ENCODE results near the gene CPT1B. TPM values are rescaled to one million over a fixed set of nuclear protein-coding genes. Genes with fewer than 3 reads are reported as not detected.
A peak's percentile ranks its signal among the peaks of the same experiment; 100 is the strongest.

CPT1B gene
- total RNA-seq, 1 donor from 2014 or later = 27.1 TPM

- Histone ChIP-seq H3K9ac (ENCODE audit: low read depth in 1 of 3, low read length in 3 of 3) (no peak overlapping the region), H3K27me3 (ENCODE audit: control insufficient read depth in 3 of 3, insufficient read depth in 3 of 3, low read length in 3 of 3) (no peaks in the 10 kb centered on the region), H3K4me3 (ENCODE audit: low read length in 3 of 3) (no peak overlapping the region), H3K27ac (ENCODE audit: low read depth, low read length) (no peak overlapping the region), H3K36me3 (ENCODE audit: control insufficient read depth in 3 of 3, insufficient read depth in 3 of 3, low read length in 3 of 3) (peaks cover 0 to 2% (median under 1%) of the 10 kb centered on the region in 3 donors), H3K4me1 (ENCODE audit: control insufficient read depth in 3 of 3, insufficient read depth in 3 of 3, low read length in 3 of 3) (peaks cover 13 to 16% (median 15%) of the 10 kb centered on the region in 3 donors), H3K9me3 (ENCODE audit: control insufficient read depth in 3 of 3, low read length in 3 of 3) (no peaks in the 10 kb centered on the region)
Measured at GRCh38 chr22:50586416-50586815, 8.2 kb upstream of the CPT1B start.

GRCh38 chr22:50585781-50586180 is 7.6 kb upstream of the CPT1B start:
- Histone ChIP-seq H3K9me3 (ENCODE audit: control insufficient read depth in 3 of 3, low read length in 3 of 3) (no peaks in the 10 kb centered on the region), H3K4me3 (ENCODE audit: low read length in 3 of 3) (no peak overlapping the region), H3K36me3 (ENCODE audit: control insufficient read depth in 3 of 3, insufficient read depth in 3 of 3, low read length in 3 of 3) (peaks cover 0 to 7% (median 5%) of the 10 kb centered on the region in 3 donors), H3K4me1 (ENCODE audit: control insufficient read depth in 3 of 3, insufficient read depth in 3 of 3, low read length in 3 of 3) (peaks cover 18 to 22% (median 19%) of the 10 kb centered on the region in 3 donors), H3K27me3 (ENCODE audit: control insufficient read depth in 3 of 3, insufficient read depth in 3 of 3, low read length in 3 of 3) (no peaks in the 10 kb centered on the region), H3K9ac (ENCODE audit: low read depth in 1 of 3, low read length in 3 of 3) (no peak overlapping the region), H3K27ac (ENCODE audit: low read depth, low read length) (no peak overlapping the region)

GRCh38 chr22:50585238-50585637 is 7.0 kb upstream of the CPT1B start:
- H3K9ac ChIP-seq (ENCODE audit: low read depth in 1 of 3, low read length in 3 of 3) = no peak overlapping the region
- H3K4me3 ChIP-seq (ENCODE audit: low read length in 3 of 3) = no peak overlapping the region
- H3K27me3 ChIP-seq (ENCODE audit: control insufficient read depth in 3 of 3, insufficient read depth in 3 of 3, low read length in 3 of 3) = no peaks in the 10 kb centered on the region
- no peaks in the 10 kb centered on the region for H3K9me3 ChIP-seq (ENCODE audit: control insufficient read depth in 3 of 3, low read length in 3 of 3)
- H3K27ac ChIP-seq (ENCODE audit: low read depth, low read length) = no peak overlapping the region
- peaks cover 0 to 10% (median 8%) of the 10 kb centered on the region in 3 donors for H3K36me3 ChIP-seq (ENCODE audit: control insufficient read depth in 3 of 3, insufficient read depth in 3 of 3, low read length in 3 of 3)
- H3K4me1 ChIP-seq (ENCODE audit: control insufficient read depth in 3 of 3, insufficient read depth in 3 of 3, low read length in 3 of 3) = peaks cover 18 to 26% (median 21%) of the 10 kb centered on the region in 3 donors

- no peak overlapping the region for H3K4me3 ChIP-seq (ENCODE audit: low read length in 3 of 3)
- H3K9ac ChIP-seq (ENCODE audit: low read depth in 1 of 3, low read length in 3 of 3) = peak overlapping the region in 1 of 3 donors; percentile 79
- peaks cover 19 to 35% (median 29%) of the 10 kb centered on the region in 3 donors for H3K4me1 ChIP-seq (ENCODE audit: control insufficient read depth in 3 of 3, insufficient read depth in 3 of 3, low read length in 3 of 3)
Measured at GRCh38 chr22:50584106-50585096, 6.2 kb upstream of the CPT1B start.

GRCh38 chr22:50583294-50583861 is 5.2 kb upstream of the CPT1B start:
- Histone ChIP-seq H3K27me3 (ENCODE audit: control insufficient read depth in 3 of 3, insufficient read depth in 3 of 3, low read length in 3 of 3) (no peaks in the 10 kb centered on the region), H3K9me3 (ENCODE audit: control insufficient read depth in 3 of 3, low read length in 3 of 3) (no peaks in the 10 kb centered on the region), H3K27ac (ENCODE audit: low read depth, low read length) (peak overlapping the region; percentile 98), H3K9ac (ENCODE audit: low read depth in 1 of 3, low read length in 3 of 3) (peak overlapping the region; percentile 79 to 86 (median 85)), H3K4me3 (ENCODE audit: low read length in 3 of 3) (peak overlapping the region; percentile 85 to 88 (median 87)), H3K4me1 (ENCODE audit: control insufficient read depth in 3 of 3, insufficient read depth in 3 of 3, low read length in 3 of 3) (peaks cover 29 to 45% (median 40%) of the 10 kb centered on the region in 3 donors), H3K36me3 (ENCODE audit: control insufficient read depth in 3 of 3, insufficient read depth in 3 of 3, low read length in 3 of 3) (peaks cover 3 to 21% (median 13%) of the 10 kb centered on the region in 3 donors)

More at GRCh38 chr22:50584106-50585096, 6.2 kb upstream of the CPT1B start:
- H3K27me3 ChIP-seq (ENCODE audit: control insufficient read depth in 3 of 3, insufficient read depth in 3 of 3, low read length in 3 of 3) = no peaks in the 10 kb centered on the region
- no peak overlapping the region for H3K27ac ChIP-seq (ENCODE audit: low read depth, low read length)
- peaks cover under 1 to 17% (median 13%) of the 10 kb centered on the region in 3 donors for H3K36me3 ChIP-seq (ENCODE audit: control insufficient read depth in 3 of 3, insufficient read depth in 3 of 3, low read length in 3 of 3)
- no peaks in the 10 kb centered on the region for H3K9me3 ChIP-seq (ENCODE audit: control insufficient read depth in 3 of 3, low read length in 3 of 3)

GRCh38 chr22:50582493-50583293 is 4.5 kb upstream of the CPT1B start, which contains the start of gene CHKB:
CHKB (minus strand) TSS chr22:50582849; CDS start chr22:50582781, 68 bp downstream.
- H3K4me1 ChIP-seq (ENCODE audit: control insufficient read depth in 3 of 3, insufficient read depth in 3 of 3, low read length in 3 of 3) = peaks cover 30 to 45% (median 40%) of the 10 kb centered on the region in 3 donors
- peak within 1 kb of the TSS; percentile 85 to 94 (median 92) for H3K4me3 ChIP-seq (ENCODE audit: low read length in 3 of 3)
- H3K27me3 ChIP-seq (ENCODE audit: control insufficient read depth in 3 of 3, insufficient read depth in 3 of 3, low read length in 3 of 3) = no peaks in the 10 kb centered on the region
- H3K36me3 ChIP-seq (ENCODE audit: control insufficient read depth in 3 of 3, insufficient read depth in 3 of 3, low read length in 3 of 3) = peaks cover 3 to 21% (median 13%) of the 10 kb centered on the region in 3 donors
- H3K9ac ChIP-seq (ENCODE audit: low read depth in 1 of 3, low read length in 3 of 3) = peak within 1 kb of the TSS; percentile 94 to 98 (median 95)
- peak within 1 kb of the TSS; percentile 98 for H3K27ac ChIP-seq (ENCODE audit: low read depth, low read length)
- H3K9me3 ChIP-seq (ENCODE audit: control insufficient read depth in 3 of 3, low read length in 3 of 3) = no peaks in the 10 kb centered on the region

GRCh38 chr22:50581950-50582492 is 3.8 kb upstream of the CPT1B start:
- Histone ChIP-seq H3K27me3 (ENCODE audit: control insufficient read depth in 3 of 3, insufficient read depth in 3 of 3, low read length in 3 of 3) (no peaks in the 10 kb centered on the region), H3K27ac (ENCODE audit: low read depth, low read length) (peak overlapping the region; percentile 98), H3K4me3 (ENCODE audit: low read length in 3 of 3) (peak overlapping the region; percentile 83 to 94 (median 92)), H3K4me1 (ENCODE audit: control insufficient read depth in 3 of 3, insufficient read depth in 3 of 3, low read length in 3 of 3) (peaks cover 37 to 52% (median 45%) of the 10 kb centered on the region in 3 donors), H3K36me3 (ENCODE audit: control insufficient read depth in 3 of 3, insufficient read depth in 3 of 3, low read length in 3 of 3) (peaks cover 6 to 21% (median 20%) of the 10 kb centered on the region in 3 donors), H3K9ac (ENCODE audit: low read depth in 1 of 3, low read length in 3 of 3) (peak overlapping the region; percentile 94 to 98 (median 95)), H3K9me3 (ENCODE audit: control insufficient read depth in 3 of 3, low read length in 3 of 3) (no peaks in the 10 kb centered on the region)

- Histone ChIP-seq H3K27me3 (ENCODE audit: control insufficient read depth in 3 of 3, insufficient read depth in 3 of 3, low read length in 3 of 3) (no peaks in the 10 kb centered on the region), H3K9ac (ENCODE audit: low read depth in 1 of 3, low read length in 3 of 3) (peak overlapping the region; percentile 94 to 98 (median 95)), H3K4me3 (ENCODE audit: low read length in 3 of 3) (peak overlapping the region; percentile 83 to 94 (median 92)), H3K4me1 (ENCODE audit: control insufficient read depth in 3 of 3, insufficient read depth in 3 of 3, low read length in 3 of 3) (peaks cover 41 to 59% (median 53%) of the 10 kb centered on the region in 3 donors), H3K27ac (ENCODE audit: low read depth, low read length) (peak overlapping the region; percentile 98), H3K36me3 (ENCODE audit: control insufficient read depth in 3 of 3, insufficient read depth in 3 of 3, low read length in 3 of 3) (peaks cover 13 to 28% (median 27%) of the 10 kb centered on the region in 3 donors), H3K9me3 (ENCODE audit: control insufficient read depth in 3 of 3, low read length in 3 of 3) (no peaks in the 10 kb centered on the region)
Measured at GRCh38 chr22:50581031-50581949, 3.1 kb upstream of the CPT1B start.

Measured in skeletal muscle tissue (tissue), 4 donors.